LNCaP clone FGC (cell line): Measurements from ENCODE around the gene EVI5.

Experiments used
- DNase-seq: peaks from one replicate; pipeline ENCODE4 v3.0.0-alpha.2; 2011; ENCODE audit warnings: low read depth
- H3K4me3 ChIP-seq: 2 replicates; pipeline ENCODE4 v1.5.1; 2011; ENCODE audit warnings: mild to moderate bottlenecking, low read depth, low read length, control low read depth
- TF ChIP-seq, protein P1 (sequence below): IDR thresholded peaks from 2 replicates; pipeline ENCODE4 v1.5.1; 2012; ENCODE audit warnings: mild to moderate bottlenecking; ENCODE audit not compliant: control insufficient read depth, insufficient read depth; ENCODE audit errors: extremely low read depth

EVI5 gene

DNA sequence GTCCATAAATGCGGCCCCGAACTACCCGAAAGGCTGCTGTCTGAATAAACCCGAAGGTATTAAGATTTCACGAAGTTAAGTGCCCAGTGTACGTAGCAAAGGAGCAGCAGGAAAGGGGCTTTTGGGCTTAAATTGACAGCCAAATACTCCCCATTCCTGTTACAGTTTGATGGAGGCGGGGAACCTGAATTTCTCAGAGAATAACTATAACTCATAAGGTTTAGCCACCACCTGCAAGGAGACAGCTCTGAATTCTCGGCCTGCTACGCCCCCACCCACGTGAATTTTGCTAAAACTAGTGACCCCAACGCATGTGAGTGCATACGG is 303.3 kb downstream of the EVI5 start:
- DNase-seq, result no peak
- TF ChIP-seq, protein P1, sequence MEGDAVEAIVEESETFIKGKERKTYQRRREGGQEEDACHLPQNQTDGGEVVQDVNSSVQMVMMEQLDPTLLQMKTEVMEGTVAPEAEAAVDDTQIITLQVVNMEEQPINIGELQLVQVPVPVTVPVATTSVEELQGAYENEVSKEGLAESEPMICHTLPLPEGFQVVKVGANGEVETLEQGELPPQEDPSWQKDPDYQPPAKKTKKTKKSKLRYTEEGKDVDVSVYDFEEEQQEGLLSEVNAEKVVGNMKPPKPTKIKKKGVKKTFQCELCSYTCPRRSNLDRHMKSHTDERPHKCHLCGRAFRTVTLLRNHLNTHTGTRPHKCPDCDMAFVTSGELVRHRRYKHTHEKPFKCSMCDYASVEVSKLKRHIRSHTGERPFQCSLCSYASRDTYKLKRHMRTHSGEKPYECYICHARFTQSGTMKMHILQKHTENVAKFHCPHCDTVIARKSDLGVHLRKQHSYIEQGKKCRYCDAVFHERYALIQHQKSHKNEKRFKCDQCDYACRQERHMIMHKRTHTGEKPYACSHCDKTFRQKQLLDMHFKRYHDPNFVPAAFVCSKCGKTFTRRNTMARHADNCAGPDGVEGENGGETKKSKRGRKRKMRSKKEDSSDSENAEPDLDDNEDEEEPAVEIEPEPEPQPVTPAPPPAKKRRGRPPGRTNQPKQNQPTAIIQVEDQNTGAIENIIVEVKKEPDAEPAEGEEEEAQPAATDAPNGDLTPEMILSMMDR, result no peak
- H3K4me3 ChIP-seq, result no peak overlapping the region

DNA sequence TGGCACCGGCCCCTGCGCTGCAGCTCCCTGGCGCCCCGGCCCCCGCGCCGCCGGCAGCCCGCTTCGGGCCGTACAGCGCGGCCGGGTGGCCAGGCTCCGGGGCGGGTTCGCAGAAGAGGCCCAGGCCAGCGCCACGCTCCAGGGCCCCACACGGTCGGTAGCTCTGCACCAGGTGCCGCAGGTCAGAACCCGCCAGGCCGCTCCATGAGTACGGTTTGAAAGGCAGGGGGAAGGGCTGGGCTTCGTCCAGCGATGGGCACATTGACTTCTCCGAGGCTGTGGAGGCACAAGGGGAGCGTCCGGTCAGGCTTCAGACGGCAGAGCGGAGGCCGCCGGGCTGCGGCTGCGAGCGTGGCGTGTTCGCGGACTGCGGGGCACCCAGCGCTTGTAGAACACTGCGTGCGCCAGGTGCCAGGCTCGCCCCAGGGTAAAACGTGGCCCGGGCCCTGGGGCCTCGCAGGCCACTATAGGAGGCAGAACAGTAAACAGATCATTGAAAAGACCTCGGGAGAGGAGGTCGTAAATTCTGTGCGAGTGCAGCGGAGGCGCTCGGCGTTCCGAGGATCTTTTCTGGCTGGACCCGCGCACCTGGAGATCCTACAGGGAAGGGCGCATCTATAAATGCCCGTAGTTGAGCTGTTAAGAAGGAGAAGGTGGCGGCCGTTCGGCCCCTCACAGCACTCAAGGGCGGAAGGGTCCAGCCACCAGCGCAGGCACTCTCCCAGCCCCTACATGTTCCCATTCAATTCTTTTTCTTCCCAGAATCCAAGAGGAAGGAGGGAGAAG is 303.9 kb downstream of the EVI5 start:
- H3K4me3 ChIP-seq, result no peak overlapping the region
- DNase-seq, result no peak
- TF ChIP-seq, protein P1, result no peak

DNA sequence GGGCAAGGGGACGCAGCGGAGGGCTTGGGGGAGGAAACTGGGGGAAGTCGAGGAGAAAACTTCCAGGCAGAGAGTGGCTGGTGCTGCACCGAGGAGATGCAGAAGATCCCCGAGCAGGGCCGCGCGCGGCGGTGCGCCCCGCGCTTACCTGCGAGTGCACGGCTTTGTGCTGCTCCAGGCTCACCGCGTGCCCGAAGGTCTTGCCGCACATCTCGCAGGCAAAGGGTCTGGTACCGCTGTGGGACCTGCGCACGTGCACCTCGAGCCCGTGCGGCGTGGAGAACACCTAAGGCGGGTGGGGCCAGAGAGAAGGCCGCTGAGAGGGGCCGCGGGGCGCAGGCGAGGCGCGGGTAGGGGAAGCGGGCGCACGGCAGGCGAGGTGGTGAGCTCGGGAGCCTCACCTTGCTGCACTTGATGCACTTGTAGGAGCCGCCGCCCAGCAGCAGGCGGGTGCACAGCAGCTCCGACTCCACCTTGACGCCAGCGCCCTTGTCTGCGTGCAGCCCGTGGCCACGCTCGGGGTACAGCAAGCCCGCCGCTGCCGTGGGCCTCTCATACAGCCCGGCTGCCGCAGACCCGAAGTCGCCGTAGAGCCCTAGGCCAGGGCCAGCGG is 304.6 kb downstream of the EVI5 start:
- TF ChIP-seq, protein P1, result no peak
- no peak for DNase-seq
- H3K4me3 ChIP-seq, result no peak overlapping the region

DNA sequence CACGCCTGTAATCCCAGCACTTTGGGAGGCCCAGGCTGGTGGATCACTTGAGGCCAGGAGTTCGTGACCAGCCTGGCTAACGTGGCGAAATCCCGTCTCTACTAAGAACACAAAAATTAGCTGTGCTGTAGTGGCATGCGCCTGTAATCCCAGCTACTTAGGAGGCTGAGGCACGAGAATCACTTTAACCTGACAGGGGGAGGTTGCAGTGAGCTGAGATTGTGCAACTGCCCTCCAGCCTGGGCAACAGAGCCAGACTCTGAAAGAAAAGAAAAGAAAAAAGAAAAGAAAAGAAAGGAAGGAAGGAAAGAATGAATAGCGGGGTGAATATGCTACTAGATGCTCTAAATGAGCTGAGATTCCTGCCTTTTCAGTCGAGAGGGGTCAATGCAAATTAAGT is 305.3 kb downstream of the EVI5 start:
- TF ChIP-seq, protein P1, result no peak
- DNase-seq, result no peak
- no peak overlapping the region for H3K4me3 ChIP-seq

DNA sequence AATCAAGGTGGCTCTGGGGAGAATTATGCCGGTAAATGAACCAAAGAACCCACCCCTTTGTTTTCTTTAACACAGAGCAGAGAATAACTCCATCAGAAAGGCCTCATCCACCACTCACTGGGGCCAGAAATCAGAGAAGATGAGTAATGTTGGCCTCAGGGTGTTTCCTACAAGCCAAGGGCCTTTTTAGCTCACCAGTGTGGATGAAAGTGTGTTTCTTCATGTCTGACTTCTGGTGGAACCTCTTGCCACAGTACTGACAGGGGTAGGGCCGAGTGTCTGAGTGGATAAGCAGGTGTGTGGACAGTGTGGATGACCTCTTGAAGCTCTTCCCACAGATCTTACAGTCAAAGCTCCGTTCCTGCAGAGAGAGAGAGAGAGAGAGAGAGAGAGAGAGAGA is 306.5 kb downstream of the EVI5 start:
- no peak overlapping the region for H3K4me3 ChIP-seq
- no peak for DNase-seq

DNA sequence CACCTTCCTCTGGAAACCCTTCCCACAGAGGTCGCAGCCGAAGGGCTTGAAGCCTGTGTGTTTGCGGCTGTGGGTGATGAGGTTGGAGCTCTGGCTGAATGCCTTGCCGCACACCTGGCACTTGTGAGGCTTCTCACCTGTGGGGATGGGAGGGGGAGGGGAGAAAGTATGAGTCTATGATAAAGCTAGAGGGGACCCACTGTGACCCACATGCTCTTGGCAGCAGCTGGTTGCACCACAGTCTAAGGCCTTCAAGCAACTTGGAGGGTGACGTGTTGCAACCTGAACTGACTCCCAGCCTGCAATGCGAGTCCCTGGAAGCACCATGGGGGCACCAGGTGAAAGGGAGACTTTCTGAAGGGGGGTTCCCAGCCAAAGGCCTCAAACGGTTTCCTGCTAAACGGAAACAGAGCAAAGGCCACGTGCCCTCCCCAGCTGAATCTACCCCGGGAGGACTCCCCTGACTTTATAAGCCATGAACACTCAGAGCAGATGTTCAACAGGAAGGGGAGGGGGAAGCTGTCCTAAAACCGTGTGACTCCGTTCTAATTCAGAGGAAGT is 308.8 kb downstream of the EVI5 start:
- H3K4me3 ChIP-seq, result no peak overlapping the region
- DNase-seq, result no peak
- TF ChIP-seq, protein P1, result no peak

More for the DNA sequence above, 306.5 kb downstream of the EVI5 start:
- TF ChIP-seq, protein P1, result no peak
